ENCODE results near the gene HIBCH. TPM values are rescaled to one million over a fixed set of nuclear protein-coding genes. Genes with fewer than 3 reads are reported as not detected.
A peak's percentile ranks its signal among the peaks of the same experiment; 100 is the strongest.

HIBCH gene
- total and polyA plus RNA-seq, 9 of the 15 experiments (the other 6 are each of a cell fraction or from before 2014, with no cell fraction given) = 17.0 to 65.4 (median 28.3) TPM

DNA sequence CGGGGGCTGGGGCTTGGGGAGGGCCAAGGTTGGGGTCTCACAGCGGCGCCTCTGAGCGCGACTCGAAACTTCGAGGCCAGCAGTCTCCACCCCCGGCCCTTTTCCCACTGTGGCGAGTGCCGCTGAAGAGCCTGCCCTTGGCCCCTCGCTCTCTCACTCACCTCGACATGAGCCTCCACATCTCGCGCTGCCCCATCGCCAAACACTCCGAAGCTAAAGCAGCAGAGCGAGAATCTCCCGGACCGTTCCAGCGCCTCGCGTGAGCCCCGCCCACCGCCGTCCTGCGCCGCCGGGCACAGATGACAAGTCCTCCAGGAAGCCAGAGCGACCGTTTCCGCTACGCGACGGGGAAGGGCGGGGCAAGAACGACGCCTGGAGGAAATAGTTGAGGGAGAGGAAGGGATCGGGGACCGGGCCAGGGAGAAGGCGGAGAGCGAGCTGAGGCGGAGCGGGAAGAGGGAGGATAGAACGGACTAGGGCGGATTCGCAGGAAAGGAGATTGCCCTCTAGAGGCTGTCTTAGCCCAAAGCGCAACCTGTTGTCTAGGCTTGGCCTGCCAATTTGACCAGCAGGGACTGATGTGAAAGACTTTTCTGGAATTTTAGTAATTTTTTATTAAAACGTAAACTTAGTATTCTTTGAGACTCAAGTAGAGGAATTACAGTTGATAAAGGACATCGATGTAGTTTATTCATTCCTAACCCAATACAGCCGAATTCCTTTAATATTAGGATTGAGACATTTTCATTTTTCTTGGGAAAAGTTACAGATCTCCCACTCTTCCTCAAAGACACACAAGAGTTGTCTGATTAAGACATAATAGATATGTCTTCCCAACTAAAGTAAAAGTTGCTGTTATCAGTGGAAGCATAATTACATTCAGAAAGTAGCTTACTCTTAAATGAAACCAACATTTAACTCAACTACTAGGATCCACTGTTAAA, at the start of gene HIBCH (continued):
- TF ChIP-seq MGA (IDR thresholded peaks at IDR 0.05) (peak; percentile 43; the same call in 1 of the 2 replicates), SP2 (IDR thresholded peaks at IDR 0.05; ENCODE audit: extremely low read depth, low read depth, low read length, poor library complexity, severe bottlenecking) (peak; percentile 71), CSDE1 (IDR thresholded peaks at IDR 0.05) (no peak), E2F3 (CRISPR knock-in tag; IDR thresholded peaks at IDR 0.05) (no peak), KAT8 (IDR thresholded peaks at IDR 0.05; ENCODE audit: low read depth) (no peak), MEF2A (IDR thresholded peaks at IDR 0.05; ENCODE audit: control insufficient read depth, low read depth, low read length) (no peak), ZNF175 (CRISPR knock-in tag; IDR thresholded peaks at IDR 0.05; ENCODE audit: low read depth) (no peak), MED1 (CRISPR knock-in tag; IDR thresholded peaks at IDR 0.05; ENCODE audit: borderline replicate concordance) (no peak)
- TF ChIP-seq, protein P1, sequence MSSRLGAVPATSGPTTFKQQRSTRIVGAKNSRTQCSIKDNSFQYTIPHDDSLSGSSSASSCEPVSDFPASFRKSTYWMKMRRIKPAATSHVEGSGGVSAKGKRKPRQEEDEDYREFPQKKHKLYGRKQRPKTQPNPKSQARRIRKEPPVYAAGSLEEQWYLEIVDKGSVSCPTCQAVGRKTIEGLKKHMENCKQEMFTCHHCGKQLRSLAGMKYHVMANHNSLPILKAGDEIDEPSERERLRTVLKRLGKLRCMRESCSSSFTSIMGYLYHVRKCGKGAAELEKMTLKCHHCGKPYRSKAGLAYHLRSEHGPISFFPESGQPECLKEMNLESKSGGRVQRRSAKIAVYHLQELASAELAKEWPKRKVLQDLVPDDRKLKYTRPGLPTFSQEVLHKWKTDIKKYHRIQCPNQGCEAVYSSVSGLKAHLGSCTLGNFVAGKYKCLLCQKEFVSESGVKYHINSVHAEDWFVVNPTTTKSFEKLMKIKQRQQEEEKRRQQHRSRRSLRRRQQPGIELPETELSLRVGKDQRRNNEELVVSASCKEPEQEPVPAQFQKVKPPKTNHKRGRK (tag; IDR thresholded peaks at IDR 0.05) = no peak
- TF ChIP-seq, protein P2, sequence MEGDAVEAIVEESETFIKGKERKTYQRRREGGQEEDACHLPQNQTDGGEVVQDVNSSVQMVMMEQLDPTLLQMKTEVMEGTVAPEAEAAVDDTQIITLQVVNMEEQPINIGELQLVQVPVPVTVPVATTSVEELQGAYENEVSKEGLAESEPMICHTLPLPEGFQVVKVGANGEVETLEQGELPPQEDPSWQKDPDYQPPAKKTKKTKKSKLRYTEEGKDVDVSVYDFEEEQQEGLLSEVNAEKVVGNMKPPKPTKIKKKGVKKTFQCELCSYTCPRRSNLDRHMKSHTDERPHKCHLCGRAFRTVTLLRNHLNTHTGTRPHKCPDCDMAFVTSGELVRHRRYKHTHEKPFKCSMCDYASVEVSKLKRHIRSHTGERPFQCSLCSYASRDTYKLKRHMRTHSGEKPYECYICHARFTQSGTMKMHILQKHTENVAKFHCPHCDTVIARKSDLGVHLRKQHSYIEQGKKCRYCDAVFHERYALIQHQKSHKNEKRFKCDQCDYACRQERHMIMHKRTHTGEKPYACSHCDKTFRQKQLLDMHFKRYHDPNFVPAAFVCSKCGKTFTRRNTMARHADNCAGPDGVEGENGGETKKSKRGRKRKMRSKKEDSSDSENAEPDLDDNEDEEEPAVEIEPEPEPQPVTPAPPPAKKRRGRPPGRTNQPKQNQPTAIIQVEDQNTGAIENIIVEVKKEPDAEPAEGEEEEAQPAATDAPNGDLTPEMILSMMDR (IDR thresholded peaks at IDR 0.05 in 2 of 3, conservative IDR thresholded peaks at IDR 0.05 in 1 of 3; ENCODE audit: insufficient read depth in 2 of 3, low read depth in 1 of 3, low read length in 3 of 3) = peak; percentile 83 to 85 (median 84)

Data from K562 (cell line).